WI38 (cell line): Measurements from ENCODE around the gene PDCD10.

ENCODE experiments used
- H3K4me3 ChIP-seq: 2 replicates; pipeline ENCODE4 v1.5.1; 2011; ENCODE audit warnings: low read depth, mild to moderate bottlenecking, control low read depth, low read length
- TF ChIP-seq, protein P1 (sequence below): IDR thresholded peaks from 2 replicates; pipeline ENCODE4 v1.5.1; 2012; ENCODE audit warnings: low read depth, mild to moderate bottlenecking, control low read depth, low read length

Gene PDCD10

DNA sequence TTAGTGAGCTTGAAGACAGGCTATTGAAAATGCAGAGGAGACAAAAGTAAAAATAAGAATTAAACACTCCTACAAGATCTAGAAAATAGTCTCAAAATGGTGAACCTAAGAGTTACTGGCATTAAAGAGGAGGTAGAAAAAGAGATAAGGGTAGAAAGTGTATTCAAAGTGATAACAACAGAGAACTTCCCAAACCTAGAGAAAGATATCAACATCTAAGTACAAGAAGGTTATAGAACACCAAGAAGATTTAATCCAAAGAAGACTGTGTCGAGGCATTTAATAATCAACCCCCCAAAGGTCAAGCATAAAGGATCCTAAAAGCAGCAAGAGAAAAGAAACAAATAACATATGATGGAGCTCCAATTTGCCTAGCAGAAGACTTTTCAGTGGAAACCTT is 23.3 kb downstream of the PDCD10 start:
- TF ChIP-seq, protein P1, sequence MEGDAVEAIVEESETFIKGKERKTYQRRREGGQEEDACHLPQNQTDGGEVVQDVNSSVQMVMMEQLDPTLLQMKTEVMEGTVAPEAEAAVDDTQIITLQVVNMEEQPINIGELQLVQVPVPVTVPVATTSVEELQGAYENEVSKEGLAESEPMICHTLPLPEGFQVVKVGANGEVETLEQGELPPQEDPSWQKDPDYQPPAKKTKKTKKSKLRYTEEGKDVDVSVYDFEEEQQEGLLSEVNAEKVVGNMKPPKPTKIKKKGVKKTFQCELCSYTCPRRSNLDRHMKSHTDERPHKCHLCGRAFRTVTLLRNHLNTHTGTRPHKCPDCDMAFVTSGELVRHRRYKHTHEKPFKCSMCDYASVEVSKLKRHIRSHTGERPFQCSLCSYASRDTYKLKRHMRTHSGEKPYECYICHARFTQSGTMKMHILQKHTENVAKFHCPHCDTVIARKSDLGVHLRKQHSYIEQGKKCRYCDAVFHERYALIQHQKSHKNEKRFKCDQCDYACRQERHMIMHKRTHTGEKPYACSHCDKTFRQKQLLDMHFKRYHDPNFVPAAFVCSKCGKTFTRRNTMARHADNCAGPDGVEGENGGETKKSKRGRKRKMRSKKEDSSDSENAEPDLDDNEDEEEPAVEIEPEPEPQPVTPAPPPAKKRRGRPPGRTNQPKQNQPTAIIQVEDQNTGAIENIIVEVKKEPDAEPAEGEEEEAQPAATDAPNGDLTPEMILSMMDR = no peak
- H3K4me3 ChIP-seq = no peak overlapping the region

DNA sequence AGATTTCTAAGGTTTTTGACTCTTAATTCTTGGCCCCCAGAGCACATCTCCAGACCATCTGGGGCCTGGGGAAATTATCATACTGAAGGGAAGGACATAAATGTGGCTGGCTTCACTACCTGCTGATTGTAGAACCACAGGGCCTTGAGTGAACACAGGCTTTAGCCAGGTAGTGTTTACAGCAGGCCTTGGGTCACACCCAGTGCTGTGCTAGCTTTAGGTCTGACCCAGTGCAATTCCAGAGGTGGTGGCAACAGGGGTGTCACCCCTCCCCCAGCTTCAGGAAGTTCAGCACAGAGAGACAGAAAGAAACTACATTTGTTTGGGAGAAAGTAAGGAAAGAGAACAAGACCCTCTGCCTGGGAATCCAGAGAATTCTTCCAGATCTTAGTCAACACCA is 24.1 kb downstream of the PDCD10 start:
- TF ChIP-seq, protein P1 = no peak
- no peak overlapping the region for H3K4me3 ChIP-seq

DNA sequence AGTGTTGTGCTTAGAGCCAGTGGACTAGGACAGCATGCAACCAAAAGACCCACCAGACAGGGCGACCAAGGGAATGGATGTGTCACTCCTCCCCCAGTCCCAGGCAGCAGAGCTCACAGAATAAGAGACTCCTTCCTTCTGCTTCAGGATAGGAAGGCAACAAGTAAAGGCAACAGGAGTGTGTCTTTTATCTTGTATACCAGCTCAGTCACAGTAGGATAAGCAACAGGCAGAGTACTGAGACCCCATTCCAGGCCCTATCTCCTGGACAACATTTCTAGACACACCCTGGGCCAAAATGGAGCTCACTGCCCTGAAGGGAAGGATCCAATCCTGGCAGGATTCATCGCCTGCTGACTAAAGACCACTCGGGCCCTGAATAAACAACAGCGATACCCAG is 25.0 kb downstream of the PDCD10 start:
- H3K4me3 ChIP-seq = no peak overlapping the region
- TF ChIP-seq, protein P1 = no peak

DNA sequence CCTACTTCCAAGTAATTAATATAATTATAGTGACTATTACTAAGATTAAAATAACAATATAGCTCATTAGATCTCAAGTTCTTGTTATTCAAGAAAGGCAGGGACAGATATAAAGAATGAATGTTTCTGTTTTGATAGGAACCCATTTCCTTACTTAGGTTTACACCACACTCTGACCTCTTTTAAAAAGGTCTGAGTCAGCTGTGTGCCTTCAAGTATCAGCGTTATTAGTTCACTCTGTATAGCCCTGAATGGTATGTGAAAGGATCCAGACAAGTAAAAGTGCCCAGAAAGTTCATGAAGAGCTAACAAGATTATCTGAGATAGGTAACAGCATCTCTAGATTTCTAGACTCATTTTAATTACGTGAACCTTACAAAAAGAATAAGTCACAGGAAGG is 28.9 kb downstream of the PDCD10 start:
- no peak overlapping the region for H3K4me3 ChIP-seq
- TF ChIP-seq, protein P1 = no peak

DNA sequence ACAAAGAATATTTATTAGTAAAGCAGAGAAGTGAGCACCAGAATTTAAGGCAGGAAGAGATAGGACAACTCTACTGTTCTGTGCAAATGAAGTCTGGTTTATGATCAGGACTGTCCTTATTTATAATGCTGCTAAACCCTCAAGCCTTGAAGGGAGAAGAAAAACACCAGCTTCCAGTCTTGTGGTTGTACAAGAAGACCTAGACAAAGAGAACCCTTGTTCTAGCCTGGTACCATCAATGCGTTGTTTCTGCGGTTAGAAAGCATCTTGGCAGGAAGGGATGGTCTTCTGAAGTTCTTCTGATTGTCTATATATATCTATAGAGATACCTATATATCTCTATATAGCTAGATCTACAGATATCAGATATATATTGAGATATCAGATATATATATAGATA is 33.8 kb downstream of the PDCD10 start:
- TF ChIP-seq, protein P1 = no peak
- no peak overlapping the region for H3K4me3 ChIP-seq

DNA sequence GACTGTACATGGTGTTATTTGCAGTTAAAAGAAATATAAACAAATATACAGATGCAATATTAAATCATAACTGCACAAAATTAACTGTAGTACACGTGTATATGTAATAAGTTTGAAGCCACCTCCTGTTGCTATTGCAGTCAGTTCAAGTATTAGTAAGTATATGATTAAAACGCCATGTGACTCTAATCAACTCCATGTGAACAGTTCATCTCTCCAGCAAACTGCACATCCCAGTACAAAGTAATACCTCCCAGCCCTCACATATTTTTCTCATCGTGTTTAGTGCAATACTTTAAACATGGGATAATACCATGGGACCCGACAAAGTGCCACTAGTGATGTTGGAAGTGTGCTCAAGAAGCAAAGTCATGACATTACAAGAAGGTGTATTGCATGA is 34.6 kb downstream of the PDCD10 start:
- no peak overlapping the region for H3K4me3 ChIP-seq
- TF ChIP-seq, protein P1 = no peak

DNA sequence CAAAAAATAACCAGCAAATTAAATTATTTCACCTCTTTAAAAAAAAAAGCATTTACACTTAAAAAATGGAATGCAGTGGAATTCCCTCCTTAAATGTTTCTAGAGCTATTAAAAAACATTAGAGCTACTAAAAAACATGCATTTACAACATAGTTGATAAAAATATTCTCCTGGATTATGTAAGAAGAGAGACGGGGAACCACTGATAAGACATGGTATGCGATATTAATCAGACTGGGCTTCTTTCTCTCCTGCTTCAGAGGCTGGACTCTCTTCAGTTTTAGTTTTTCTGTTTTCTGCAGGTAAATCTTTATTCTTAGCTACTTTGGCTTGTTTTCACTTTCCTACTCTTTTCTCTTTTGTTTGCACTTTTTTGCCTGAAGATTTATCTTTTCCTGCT is 40.6 kb downstream of the PDCD10 start:
- no peak overlapping the region for H3K4me3 ChIP-seq
- TF ChIP-seq, protein P1 = no peak
